Activated CD8-positive, alpha-beta memory T cell treated with anti-CD3 and anti-CD28 coated beads for 4 hours (primary cell): Measurements from ENCODE around the gene MAEA.

ENCODE experiments used
- DNase-seq, 2 donors: peaks; one replicate each; pipeline ENCODE4 v3.0.0-alpha.2; 2020; ENCODE audit warnings: low read depth in 2 of 2

Gene MAEA

GRCh38 chr4:1352567-1352900, 62.8 kb downstream of the MAEA start:
- DNase-seq: no peak

GRCh38 chr4:1353186-1354055, 63.7 kb downstream of the MAEA start:
- no peak for DNase-seq

DNA sequence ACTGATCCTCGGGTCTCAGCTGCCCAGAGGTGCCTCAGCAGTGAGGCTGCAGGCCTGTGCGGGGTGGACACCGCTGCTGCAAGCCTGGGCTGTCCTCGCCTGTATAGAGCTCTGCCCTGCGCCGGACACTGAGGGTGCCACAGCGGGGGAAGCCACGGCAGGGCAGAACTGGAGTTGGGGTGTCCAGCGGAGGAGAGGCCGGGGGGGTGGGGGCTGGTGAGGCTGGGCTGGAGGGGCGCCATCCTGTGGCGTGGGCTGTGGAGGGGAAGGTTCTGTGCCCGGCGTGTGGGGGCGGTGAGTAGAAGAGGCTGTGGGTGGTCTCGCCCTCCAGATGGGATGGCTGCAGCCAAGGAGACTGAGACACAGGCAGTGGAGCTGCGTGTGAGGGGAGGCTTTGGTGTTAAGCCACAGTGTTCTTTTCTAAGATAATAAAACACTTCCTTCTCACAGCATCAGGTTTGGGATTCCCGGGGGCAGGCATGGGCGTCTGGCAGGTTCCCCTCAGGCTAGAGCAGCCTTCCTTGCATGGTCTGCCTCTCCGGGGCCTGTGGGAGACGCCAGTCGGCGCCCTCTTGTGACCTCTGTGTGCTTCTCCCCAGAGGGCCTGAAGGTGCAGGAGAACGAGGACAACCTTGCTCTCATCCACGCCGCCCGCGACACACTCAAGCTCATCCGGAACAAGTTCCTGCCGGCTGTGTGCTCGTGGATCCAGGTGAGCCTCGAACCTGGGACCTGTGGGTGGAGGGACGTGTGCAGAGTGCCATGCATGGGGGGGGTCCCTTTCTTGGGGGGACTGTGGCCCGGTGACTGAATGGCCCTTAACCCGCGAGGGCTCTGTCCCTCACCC, 64.7 kb downstream of the MAEA start:
- no peak for DNase-seq

GRCh38 chr4:1354983-1355275, 65.2 kb downstream of the MAEA start:
- no peak for DNase-seq

- no peak for DNase-seq
Measured at GRCh38 chr4:1355378-1355777, 65.7 kb downstream of the MAEA start.

- no peak for DNase-seq
Measured at GRCh38 chr4:1356181-1356998, 66.7 kb downstream of the MAEA start.

- no peak for DNase-seq
Measured at GRCh38 chr4:1357356-1358248, 67.9 kb downstream of the MAEA start.

- DNase-seq: no peak
Measured at GRCh38 chr4:1358421-1359143, 68.9 kb downstream of the MAEA start.

GRCh38 chr4:1359144-1359501, 69.4 kb downstream of the MAEA start:
- DNase-seq: no peak

- DNase-seq: no peak
Measured at GRCh38 chr4:1359976-1360375, 70.3 kb downstream of the MAEA start.

DNA sequence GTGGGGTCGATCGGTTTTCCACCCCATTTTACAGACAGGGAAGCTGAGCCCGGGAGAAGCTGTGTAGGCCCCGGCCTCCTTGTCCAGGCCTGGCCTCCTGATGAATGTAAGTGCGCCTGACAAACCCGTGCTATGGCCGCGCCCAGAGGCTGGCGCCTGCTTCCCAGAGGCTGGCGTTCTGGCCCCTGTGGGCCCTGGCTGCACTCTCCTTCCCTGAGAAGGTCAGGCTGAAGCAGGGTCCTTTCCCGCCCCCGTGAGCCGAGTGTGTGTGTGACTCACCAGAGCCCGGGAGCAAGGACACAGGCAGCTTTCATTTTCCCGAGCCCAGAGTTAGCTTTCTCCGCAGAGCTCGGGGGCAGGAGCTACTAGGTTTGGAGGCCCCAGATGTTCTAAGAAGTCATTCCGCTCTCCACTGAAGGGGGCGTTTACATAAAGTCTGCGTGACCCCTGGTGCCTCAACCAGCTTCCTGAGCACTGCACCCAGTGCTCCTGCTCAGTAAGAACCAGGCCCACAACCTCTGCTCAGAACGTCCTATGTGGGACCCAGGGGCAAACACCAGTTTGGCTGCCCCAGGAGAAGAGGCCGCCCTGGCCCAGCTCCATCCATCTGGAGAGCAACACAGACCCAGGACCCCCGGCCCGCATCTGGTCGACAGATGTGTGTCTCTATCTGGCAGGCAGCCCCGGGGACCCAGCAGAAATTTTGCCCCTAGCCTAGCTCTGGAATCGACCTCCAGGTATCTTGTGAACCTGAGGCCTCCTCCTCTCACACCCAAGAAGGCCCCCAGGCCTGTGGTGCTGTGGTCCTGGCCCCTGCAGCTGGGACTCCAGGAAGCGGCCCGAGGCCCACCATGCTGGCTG, 71.0 kb downstream of the MAEA start:
- no peak for DNase-seq

DNA sequence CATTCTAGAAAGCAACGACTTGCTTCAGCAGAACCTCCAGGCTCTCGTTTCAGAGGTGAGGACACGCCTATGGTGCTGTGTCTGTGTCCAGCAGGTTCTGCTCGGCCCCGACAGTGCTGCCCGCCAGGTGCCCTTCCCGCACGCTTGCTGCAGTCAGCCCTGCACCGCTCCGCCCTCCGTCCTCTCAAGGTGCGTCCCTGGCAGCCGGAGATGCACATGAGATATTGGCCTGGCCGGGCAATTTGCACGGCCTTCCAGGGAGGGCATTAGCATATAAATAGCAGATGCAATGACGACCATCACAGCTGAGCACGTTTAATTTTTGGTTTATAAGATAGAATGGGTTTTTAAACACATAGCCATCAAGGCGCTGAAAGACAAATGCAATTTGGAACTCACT, 71.7 kb downstream of the MAEA start:
- DNase-seq: no peak

- no peak for DNase-seq
Measured at GRCh38 chr4:1362046-1362445, 72.4 kb downstream of the MAEA start.

- no peak for DNase-seq
Measured at GRCh38 chr4:1362521-1362920, 72.8 kb downstream of the MAEA start.

DNA sequence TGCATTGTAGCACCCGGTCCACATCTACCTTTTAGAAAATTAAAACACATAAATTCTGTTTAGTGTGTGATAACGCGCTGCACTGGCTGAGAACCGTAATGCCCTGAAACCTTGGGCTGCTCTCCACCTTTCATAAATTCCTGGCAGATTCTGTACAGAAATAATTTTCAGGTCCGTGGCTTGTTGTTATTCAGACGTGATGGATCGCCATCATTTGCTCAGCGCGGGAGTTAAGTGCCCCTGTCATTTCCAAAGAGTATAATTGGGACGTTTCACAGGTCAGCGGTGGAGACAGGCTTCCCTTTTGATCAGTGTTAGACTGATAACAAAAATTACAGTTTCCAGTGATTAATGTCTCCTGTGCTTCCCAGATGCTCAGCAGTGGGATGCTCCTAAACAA, 73.8 kb downstream of the MAEA start:
- no peak for DNase-seq

DNA sequence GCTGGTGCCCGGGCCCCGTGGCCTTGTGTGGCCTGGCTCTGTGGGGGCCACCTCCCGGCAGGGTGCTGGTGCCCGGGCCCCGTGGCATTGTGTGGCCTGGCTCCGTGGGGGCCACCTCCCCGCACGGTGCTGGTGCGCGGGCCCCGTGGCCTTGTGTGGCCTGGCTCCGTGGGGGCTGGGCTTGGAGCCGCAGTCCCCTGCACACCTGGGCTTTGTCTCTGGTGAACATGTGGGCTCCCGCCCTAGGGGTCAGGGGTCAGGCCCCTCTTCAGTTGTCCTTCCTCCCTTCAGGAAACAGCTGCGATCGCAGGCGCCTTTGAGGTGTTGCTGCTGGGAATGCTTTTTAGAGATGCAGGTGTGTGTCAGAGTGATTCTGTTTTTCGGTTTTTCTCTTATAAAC, 74.5 kb downstream of the MAEA start:
- no peak for DNase-seq

- no peak for DNase-seq
Measured at GRCh38 chr4:1364748-1365147, 75.1 kb downstream of the MAEA start.

DNA sequence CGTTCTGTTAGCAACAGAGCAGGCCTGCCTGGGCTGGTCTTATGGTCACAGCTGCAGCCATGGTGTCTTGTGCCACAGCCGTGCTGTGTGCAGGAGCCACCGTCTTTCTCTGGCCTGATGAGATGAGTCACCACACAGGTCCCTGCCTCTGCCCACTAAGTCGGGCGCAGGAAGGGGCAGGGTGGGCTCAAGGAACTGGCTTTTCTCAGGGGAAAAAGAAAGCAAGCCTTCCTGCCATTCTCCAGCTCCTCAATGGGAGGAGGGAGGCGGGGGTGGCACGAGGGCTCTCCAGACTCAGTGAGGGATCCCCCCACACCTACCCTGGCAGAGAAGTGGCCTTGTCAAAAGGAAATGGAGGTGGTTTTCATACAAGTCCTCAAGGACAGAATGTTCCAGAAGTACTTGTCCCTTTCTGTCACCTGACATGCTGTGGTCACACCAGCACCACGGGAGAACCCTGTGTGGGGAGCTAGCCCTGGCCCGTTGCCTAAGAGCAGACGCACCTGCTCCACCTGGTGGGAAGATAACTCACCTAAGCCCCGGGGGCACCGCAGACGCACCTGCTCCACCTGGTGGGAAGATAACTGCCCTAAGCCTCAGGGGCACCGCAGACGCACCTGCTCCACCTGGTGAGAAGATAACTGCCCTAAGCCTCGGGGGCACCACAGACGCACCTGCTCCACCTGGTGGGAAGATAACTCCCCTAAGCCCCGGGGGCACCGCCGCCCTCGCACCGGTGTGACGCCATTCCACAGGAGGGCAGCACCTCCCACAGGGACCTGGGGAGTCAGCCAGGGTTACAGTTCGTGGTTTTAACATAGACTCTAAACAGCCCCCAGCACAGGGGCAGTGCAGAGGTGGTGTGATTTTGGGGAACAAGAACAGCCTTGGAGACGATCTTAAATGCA, 75.8 kb downstream of the MAEA start:
- no peak for DNase-seq
